Endothelial cell of umbilical vein (primary cell): Measurements from ENCODE around the gene AGXT. TPM values are rescaled to one million over a fixed set of nuclear protein-coding genes. Genes with fewer than 3 reads are reported as not detected.

Source experiments
- BruUV-seq: library from RNA; stranded (reverse); fragments of 400-500 nt; replicated peaks from 2 replicates; lab custom pipeline; 2021; lab: Mats Ljungman, UMichigan
- CTCF ChIA-PET: fragments of 300-600, 350-600 bp; sonication (Branson Sonifier 250); formaldehyde crosslinking; loops from one replicate; lab custom pipeline; 2021; ENCODE audit warnings: antibody characterized with exemption, inconsistent platforms; lab: Charles Lee
- POLR2A ChIA-PET: fragments of 300-600, 350-600 bp; sonication (Branson Sonifier 250); formaldehyde crosslinking; loops from one replicate; lab custom pipeline; 2021; ENCODE audit warnings: antibody characterized with exemption, inconsistent platforms; lab: Charles Lee
- DNase-seq: peaks from one replicate; pipeline ENCODE4 v3.0.0-alpha.2; 2011; ENCODE audit warnings: low read depth, low spot score
- FAIRE-seq: peaks from 2 replicates; lab custom pipeline; 2011; peaks lifted over from hg19 to GRCh38; lab: Jason Lieb, UNC
- H2AFZ ChIP-seq: 2 replicates; pipeline ENCODE4 v1.6.0; 2012; ENCODE audit warnings: low read depth, low read length, control low read depth, inconsistent platforms
- H3K27ac ChIP-seq: 2 replicates; pipeline ENCODE4 v1.5.1; 2011; ENCODE audit warnings: low read depth, mild to moderate bottlenecking, control low read depth, low read length, moderate library complexity; ENCODE audit not compliant: insufficient read depth
- H3K27me3 ChIP-seq, 2 experiments: 2 replicates each; pipeline versions ENCODE4 v1.6.0 to v1.6.1; 2011; ENCODE audit warnings: low read length in 2 of 2, mixed read lengths in 1 of 2; ENCODE audit not compliant: control insufficient read depth in 2 of 2, insufficient read depth in 2 of 2
- H3K36me3 ChIP-seq, 2 experiments: 2 replicates in 1 of 2; 3 replicates in 1 of 2; pipeline ENCODE4 v1.5.1; 2011; ENCODE audit warnings: low read length in 2 of 2, mild to moderate bottlenecking in 1 of 2, moderate library complexity in 1 of 2; ENCODE audit not compliant: control insufficient read depth in 2 of 2, insufficient read depth in 2 of 2; ENCODE audit errors: extremely low read depth in 1 of 2
- H3K4me1 ChIP-seq: 3 replicates; pipeline ENCODE4 v1.5.1; 2011; ENCODE audit warnings: mild to moderate bottlenecking, low read length; ENCODE audit not compliant: control insufficient read depth, insufficient read depth; ENCODE audit errors: extremely low read depth
- H3K4me2 ChIP-seq: 2 replicates; pipeline ENCODE4 v1.6.1; 2011; ENCODE audit warnings: low read length, control low read depth, mixed read lengths; ENCODE audit not compliant: insufficient read depth
- H3K4me3 ChIP-seq, 3 experiments: fragments of 200-600 bp in 1 of 3; sonication (generic), shearing (Covaris generic) in 1 of 3; replicated peaks in 1 of 3; 2 replicates each; pipeline ENCODE4 v1.5.1; 2011 to 2016; ENCODE audit warnings: control low read depth in 3 of 3, low read length in 3 of 3, mild to moderate bottlenecking in 2 of 3, inconsistent platforms in 1 of 3, low read depth in 1 of 3, moderate library complexity in 1 of 3; ENCODE audit not compliant: insufficient read depth in 1 of 3
- H3K79me2 ChIP-seq: 2 replicates; pipeline ENCODE4 v1.6.0; 2012; ENCODE audit warnings: low read length, inconsistent platforms; ENCODE audit not compliant: control insufficient read depth, insufficient read depth
- H3K9ac ChIP-seq: replicated peaks from 2 replicates; pipeline ENCODE3; 2011; ENCODE audit warnings: low read length, control low read depth; ENCODE audit not compliant: insufficient read depth; ENCODE audit errors: extremely low read depth
- H3K9me1 ChIP-seq: replicated peaks from 3 replicates; pipeline ENCODE4 v1.6.0; 2011; ENCODE audit warnings: mild to moderate bottlenecking, low read length; ENCODE audit not compliant: control insufficient read depth, insufficient read depth; ENCODE audit errors: extremely low read depth
- H3K9me3 ChIP-seq: replicated peaks from 2 replicates; pipeline ENCODE4 v1.5.1; 2012; ENCODE audit warnings: low read length, inconsistent platforms; ENCODE audit not compliant: control insufficient read depth, insufficient read depth
- H4K20me1 ChIP-seq: replicated peaks from 2 replicates; pipeline ENCODE3; 2011; ENCODE audit warnings: mild to moderate bottlenecking, low read length; ENCODE audit not compliant: control insufficient read depth, insufficient read depth; ENCODE audit errors: extremely low read depth
- EZH2 ChIP-seq: IDR thresholded peaks from 2 replicates; pipeline ENCODE4 v1.6.1; 2012; ENCODE audit warnings: borderline replicate concordance, low read depth, mild to moderate bottlenecking, moderate library complexity, low read length, inconsistent platforms; ENCODE audit not compliant: severe bottlenecking
- FOS ChIP-seq: IDR thresholded peaks from 2 replicates; pipeline ENCODE4 v1.6.1; 2011; ENCODE audit warnings: mild to moderate bottlenecking, low read length, moderate library complexity, borderline replicate concordance; ENCODE audit not compliant: insufficient read depth
- GATA2 ChIP-seq: IDR thresholded peaks from 2 replicates; pipeline ENCODE4 v1.7.0; 2011; ENCODE audit warnings: low read depth, mild to moderate bottlenecking, moderate library complexity, mixed read lengths, low read length; ENCODE audit not compliant: insufficient read length, insufficient read depth
- JUN ChIP-seq: IDR thresholded peaks from 2 replicates; pipeline ENCODE4 v1.6.1; 2011; ENCODE audit warnings: borderline replicate concordance, low read depth; ENCODE audit not compliant: insufficient read length, insufficient read depth
- MYC ChIP-seq: IDR thresholded peaks from one replicate; pipeline ENCODE4 v1.6.1; 2011; ENCODE audit warnings: mild to moderate bottlenecking, low read depth, low read length
- POLR2A ChIP-seq: IDR thresholded peaks from 2 replicates; pipeline ENCODE4 v1.6.1; 2012; ENCODE audit warnings: low read depth, mild to moderate bottlenecking, control low read depth, low read length
- POLR2AphosphoS5 ChIP-seq: IDR thresholded peaks from 2 replicates; pipeline ENCODE4 v1.6.1; 2012; ENCODE audit warnings: low read depth, mild to moderate bottlenecking, control low read depth, low read length, moderate library complexity; ENCODE audit not compliant: insufficient read depth
- dilution Hi-C: fragments of 300-500 bp; cut with MboI; formaldehyde crosslinking; loops from one replicate; pipeline ENCODE4 v1.15.0; 2019; ENCODE audit warnings: low sequenced_read_pairs; ENCODE audit not compliant: extremely low pct_ligation_motif_present
- intact Hi-C: fragments of 100-400 bp; cut with micrococcal nuclease; formaldehyde crosslinking; loops from one replicate; pipeline ENCODE4 v1.10.0; 2022
- polyA plus RNA-seq, 4 experiments: library from polyadenylated mRNA; depleted of rRNA in 3 of 4; stranded (reverse) in 3 of 4; unstranded in 1 of 4; fragments of >200 nt; gene quantifications; 2 replicates each; pipeline versions ENCODE4 v1.2.1 to v1.2.3, GENCODE V29; 2011 to 2012; ENCODE audit warnings: missing spikeins in 1 of 4
- total RNA-seq: library from RNA; stranded (reverse); gene quantifications from 2 replicates; pipeline ENCODE4 v1.2.3, GENCODE V29; 2021
- TF ChIP-seq, protein P1 (sequence below), 2 donors: IDR thresholded peaks; 1 replicate in 1 of 2; 2 replicates in 1 of 2; pipeline ENCODE4 v1.5.1; 2011; ENCODE audit warnings: low read length in 2 of 2, mild to moderate bottlenecking in 2 of 2, moderate library complexity in 2 of 2, control low read depth in 1 of 2, inconsistent platforms in 1 of 2, low read depth in 1 of 2; ENCODE audit not compliant: insufficient read depth in 1 of 2; ENCODE audit errors: extremely low read depth in 1 of 2
- TF ChIP-seq, protein P2 (sequence below): IDR thresholded peaks from 2 replicates; pipeline ENCODE4 v1.6.1; 2011; ENCODE audit not compliant: insufficient read depth, insufficient read length

Gene AGXT
- total and polyA plus RNA-seq, 2 donors (not counting 3 experiments of a cell fraction or from before 2014, with no cell fraction given), result not detected

GRCh38 chr2:240901986-240902614 is 33.5 kb downstream of the AGXT start:
- DNase-seq (no peak), FAIRE-seq (no peak)
- Histone ChIP-seq H3K4me3 (no peak overlapping the region), H2AFZ (no peak overlapping the region), H3K4me2 (no peak overlapping the region), H3K36me3 (no peaks in the 10 kb centered on the region), H4K20me1 (no peaks in the 10 kb centered on the region), H3K9me3 (no peaks in the 10 kb centered on the region), H3K27me3 (no peaks in the 10 kb centered on the region), H3K9me1 (no peaks in the 10 kb centered on the region), H3K4me1 (peaks cover 11% of the 10 kb centered on the region), H3K9ac (no peak overlapping the region), H3K79me2 (no peaks in the 10 kb centered on the region), H3K27ac (no peak overlapping the region)
- ChIA-PET CTCF (interaction anchor here (1.5 to 3.6 kb wide), 2 partner anchors 11 to 62 kb away, joined by 4 to 18 read pairs; no protein-coding TSS in a partner anchor), POLR2A (no interaction called here)
- intact Hi-C loops (no loop called here), dilution Hi-C loops (no loop called here)
- BruUV-seq, result no TSS peak
- no peak for TF ChIP-seq JUN
- TF ChIP-seq, protein P1, sequence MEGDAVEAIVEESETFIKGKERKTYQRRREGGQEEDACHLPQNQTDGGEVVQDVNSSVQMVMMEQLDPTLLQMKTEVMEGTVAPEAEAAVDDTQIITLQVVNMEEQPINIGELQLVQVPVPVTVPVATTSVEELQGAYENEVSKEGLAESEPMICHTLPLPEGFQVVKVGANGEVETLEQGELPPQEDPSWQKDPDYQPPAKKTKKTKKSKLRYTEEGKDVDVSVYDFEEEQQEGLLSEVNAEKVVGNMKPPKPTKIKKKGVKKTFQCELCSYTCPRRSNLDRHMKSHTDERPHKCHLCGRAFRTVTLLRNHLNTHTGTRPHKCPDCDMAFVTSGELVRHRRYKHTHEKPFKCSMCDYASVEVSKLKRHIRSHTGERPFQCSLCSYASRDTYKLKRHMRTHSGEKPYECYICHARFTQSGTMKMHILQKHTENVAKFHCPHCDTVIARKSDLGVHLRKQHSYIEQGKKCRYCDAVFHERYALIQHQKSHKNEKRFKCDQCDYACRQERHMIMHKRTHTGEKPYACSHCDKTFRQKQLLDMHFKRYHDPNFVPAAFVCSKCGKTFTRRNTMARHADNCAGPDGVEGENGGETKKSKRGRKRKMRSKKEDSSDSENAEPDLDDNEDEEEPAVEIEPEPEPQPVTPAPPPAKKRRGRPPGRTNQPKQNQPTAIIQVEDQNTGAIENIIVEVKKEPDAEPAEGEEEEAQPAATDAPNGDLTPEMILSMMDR (IDR thresholded peaks at IDR 0.05; ENCODE audit: extremely low read depth in 1 of 2, insufficient read depth in 1 of 2, low read depth in 1 of 2, low read length in 2 of 2), result no peak

- Histone ChIP-seq H3K9me1 (no peaks in the 10 kb centered on the region), H3K36me3 (no peaks in the 10 kb centered on the region), H4K20me1 (no peaks in the 10 kb centered on the region), H3K4me3 (no peak overlapping the region), H3K27me3 (no peaks in the 10 kb centered on the region), H2AFZ (no peak overlapping the region), H3K9me3 (no peaks in the 10 kb centered on the region), H3K9ac (no peak overlapping the region), H3K27ac (no peak overlapping the region), H3K4me2 (no peak overlapping the region), H3K79me2 (no peaks in the 10 kb centered on the region), H3K4me1 (peaks cover 11% of the 10 kb centered on the region)
- dilution Hi-C loops (no loop called here), intact Hi-C loops (no loop called here)
- ChIA-PET POLR2A (no interaction called here), CTCF (interaction anchor here (1.5 to 3.6 kb wide), 2 partner anchors 11 to 62 kb away, joined by 4 to 18 read pairs; no protein-coding TSS in a partner anchor)
- no TSS peak for BruUV-seq
- DNase-seq (no peak), FAIRE-seq (no peak)
- TF ChIP-seq GATA2, result no peak
- no peak for TF ChIP-seq EZH2
- TF ChIP-seq JUN, result no peak
- TF ChIP-seq, protein P1 (IDR thresholded peaks at IDR 0.05; ENCODE audit: extremely low read depth in 1 of 2, insufficient read depth in 1 of 2, low read depth in 1 of 2, low read length in 2 of 2), result no peak
- TF ChIP-seq, protein P2, sequence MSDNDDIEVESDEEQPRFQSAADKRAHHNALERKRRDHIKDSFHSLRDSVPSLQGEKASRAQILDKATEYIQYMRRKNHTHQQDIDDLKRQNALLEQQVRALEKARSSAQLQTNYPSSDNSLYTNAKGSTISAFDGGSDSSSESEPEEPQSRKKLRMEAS, result no peak
- TF ChIP-seq POLR2AphosphoS5, result no peak
- TF ChIP-seq POLR2A, result no peak
- TF ChIP-seq MYC, result no peak
- no peak for TF ChIP-seq FOS
Measured at GRCh38 chr2:240902615-240903041, 34.0 kb downstream of the AGXT start.
